ENCODE results near the gene SPECC1L. TPM values are rescaled to one million over a fixed set of nuclear protein-coding genes. Genes with fewer than 3 reads are reported as not detected.
A peak's percentile ranks its signal among the peaks of the same experiment; 100 is the strongest.
"Not testable (repeated sequence)": the region's sequence is repeated elsewhere in the genome, so short reads cannot be mapped to it uniquely, and the experiment has no call there.

Gene SPECC1L
- total RNA-seq, 1 donor from 2014 or later = 25.0 TPM

GRCh38 chr22:24247011-24247507 is 23.6 kb upstream of the SPECC1L start:
- Histone ChIP-seq H3K4me3 (ENCODE audit: low read depth, low read length) (no peak overlapping the region), H3K36me3 (ENCODE audit: control insufficient read depth, insufficient read depth, low read length) (no peaks in the 10 kb centered on the region), H3K27me3 (ENCODE audit: control insufficient read depth, insufficient read depth, low read length) (no peaks in the 10 kb centered on the region)
- TF ChIP-seq CTCF (IDR thresholded peaks at IDR 0.05; ENCODE audit: insufficient read depth, low read length, severe bottlenecking) = no peak
- DNase-seq (ENCODE audit: low read depth) (no peak), FAIRE-seq (no peak)

GRCh38 chr22:24247564-24248344 is 22.9 kb upstream of the SPECC1L start:
- DNase-seq (ENCODE audit: low read depth) (peak; percentile 52), FAIRE-seq (no peak)
- Histone ChIP-seq H3K36me3 (ENCODE audit: control insufficient read depth, insufficient read depth, low read length) (no peaks in the 10 kb centered on the region), H3K27me3 (ENCODE audit: control insufficient read depth, insufficient read depth, low read length) (no peaks in the 10 kb centered on the region), H3K4me3 (ENCODE audit: low read depth, low read length) (no peak overlapping the region)
- TF ChIP-seq CTCF (IDR thresholded peaks at IDR 0.05; ENCODE audit: insufficient read depth, low read length, severe bottlenecking) = peak; percentile 81

GRCh38 chr22:24248611-24249010 is 22.0 kb upstream of the SPECC1L start:
- not testable (repeated sequence) for H3K36me3 ChIP-seq (ENCODE audit: control insufficient read depth, insufficient read depth, low read length); FAIRE-seq; DNase-seq (ENCODE audit: low read depth); H3K4me3 ChIP-seq (ENCODE audit: low read depth, low read length); H3K27me3 ChIP-seq (ENCODE audit: control insufficient read depth, insufficient read depth, low read length)

- H3K27me3 ChIP-seq (ENCODE audit: control insufficient read depth, insufficient read depth, low read length); H3K36me3 ChIP-seq (ENCODE audit: control insufficient read depth, insufficient read depth, low read length); DNase-seq (ENCODE audit: low read depth); FAIRE-seq; H3K4me3 ChIP-seq (ENCODE audit: low read depth, low read length): not testable (repeated sequence)
Measured at GRCh38 chr22:24249413-24249812, 21.2 kb upstream of the SPECC1L start.

GRCh38 chr22:24251286-24251685 is 19.3 kb upstream of the SPECC1L start:
- not testable (repeated sequence) for H3K4me3 ChIP-seq (ENCODE audit: low read depth, low read length); DNase-seq (ENCODE audit: low read depth); H3K36me3 ChIP-seq (ENCODE audit: control insufficient read depth, insufficient read depth, low read length); FAIRE-seq; H3K27me3 ChIP-seq (ENCODE audit: control insufficient read depth, insufficient read depth, low read length)

- not testable (repeated sequence) for H3K27me3 ChIP-seq (ENCODE audit: control insufficient read depth, insufficient read depth, low read length); FAIRE-seq; H3K36me3 ChIP-seq (ENCODE audit: control insufficient read depth, insufficient read depth, low read length); H3K4me3 ChIP-seq (ENCODE audit: low read depth, low read length); DNase-seq (ENCODE audit: low read depth)
Measured at GRCh38 chr22:24253126-24253525, 17.5 kb upstream of the SPECC1L start.

- not testable (repeated sequence) for DNase-seq (ENCODE audit: low read depth); H3K36me3 ChIP-seq (ENCODE audit: control insufficient read depth, insufficient read depth, low read length); FAIRE-seq; H3K4me3 ChIP-seq (ENCODE audit: low read depth, low read length); H3K27me3 ChIP-seq (ENCODE audit: control insufficient read depth, insufficient read depth, low read length)
Measured at GRCh38 chr22:24256136-24256535, 14.5 kb upstream of the SPECC1L start.

GRCh38 chr22:24256736-24257135 is 13.9 kb upstream of the SPECC1L start:
- H3K4me3 ChIP-seq (ENCODE audit: low read depth, low read length); FAIRE-seq; H3K27me3 ChIP-seq (ENCODE audit: control insufficient read depth, insufficient read depth, low read length); H3K36me3 ChIP-seq (ENCODE audit: control insufficient read depth, insufficient read depth, low read length); DNase-seq (ENCODE audit: low read depth): not testable (repeated sequence)

- not testable (repeated sequence) for H3K27me3 ChIP-seq (ENCODE audit: control insufficient read depth, insufficient read depth, low read length); H3K4me3 ChIP-seq (ENCODE audit: low read depth, low read length); H3K36me3 ChIP-seq (ENCODE audit: control insufficient read depth, insufficient read depth, low read length); FAIRE-seq
- peak; percentile 66 for DNase-seq (ENCODE audit: low read depth)
- peak; percentile 32 for TF ChIP-seq CTCF (IDR thresholded peaks at IDR 0.05; ENCODE audit: insufficient read depth, low read length, severe bottlenecking)
Measured at GRCh38 chr22:24259459-24259858, 11.2 kb upstream of the SPECC1L start.

GRCh38 chr22:24262185-24262749 is 8.4 kb upstream of the SPECC1L start:
- FAIRE-seq; DNase-seq (ENCODE audit: low read depth); H3K36me3 ChIP-seq (ENCODE audit: control insufficient read depth, insufficient read depth, low read length); H3K27me3 ChIP-seq (ENCODE audit: control insufficient read depth, insufficient read depth, low read length); H3K4me3 ChIP-seq (ENCODE audit: low read depth, low read length): not testable (repeated sequence)

GRCh38 chr22:24263479-24263878 is 7.2 kb upstream of the SPECC1L start:
- not testable (repeated sequence) for DNase-seq (ENCODE audit: low read depth); H3K4me3 ChIP-seq (ENCODE audit: low read depth, low read length); H3K27me3 ChIP-seq (ENCODE audit: control insufficient read depth, insufficient read depth, low read length); FAIRE-seq; H3K36me3 ChIP-seq (ENCODE audit: control insufficient read depth, insufficient read depth, low read length)

All from bronchial epithelial cell (primary cell).